Keratinocyte (primary cell): ENCODE measurements around the gene SWI5.

Experiments used
- CTCF ChIP-seq, 3 experiments: IDR thresholded peaks in 1 of 3; conservative IDR thresholded peaks in 1 of 3; optimal IDR thresholded peaks in 1 of 3; 2 replicates in 2 of 3; 3 replicates in 1 of 3; pipeline versions ENCODE3 to v1.5.1; 2011; ENCODE audit warnings: low read length in 3 of 3, mild to moderate bottlenecking in 3 of 3, moderate library complexity in 2 of 3, control low read depth in 1 of 3, inconsistent platforms in 1 of 3; ENCODE audit not compliant: insufficient read depth in 2 of 3; ENCODE audit errors: extremely low read depth in 1 of 3
- EZH2 ChIP-seq: IDR thresholded peaks from one replicate; pipeline ENCODE4 v1.6.1; 2012; ENCODE audit warnings: inconsistent platforms, mild to moderate bottlenecking, low read length, moderate library complexity

GRCh38 chr9:128323212-128323730 lies 47.2 kb downstream of the SWI5 start:
- TF ChIP-seq CTCF (optimal IDR thresholded peaks at IDR 0.05 in 1 of 3, IDR thresholded peaks at IDR 0.05 in 1 of 3, conservative IDR thresholded peaks at IDR 0.05 in 1 of 3; ENCODE audit: extremely low read depth in 1 of 3, insufficient read depth in 2 of 3, low read length in 3 of 3) (no peak), EZH2 (no peak)
